ENCODE measurements around the gene TSPOAP1. TPM values are rescaled to one million over a fixed set of nuclear protein-coding genes. Genes with fewer than 3 reads are reported as not detected.

Gene TSPOAP1
- total and polyA plus RNA-seq, 2 of the 4 experiments (the other 2 are of a cell fraction), result 0.90 to 1.6 TPM

- no peak overlapping the region for H3K4ac ChIP-seq (ENCODE audit: low read depth, low read length)
- no peak overlapping the region for H3K23ac ChIP-seq (ENCODE audit: low read depth, low read length)
- no peak overlapping the region for H3K56ac ChIP-seq (ENCODE audit: extremely low read depth, insufficient read depth, low read length)
- peaks cover 5% of the 10 kb centered on the region for H3K4me1 ChIP-seq (ENCODE audit: control insufficient read depth, insufficient read depth, low read length)
- 100% methylated on average over 1 of the region's 9 CpGs; no CpG with 5 or more reads in 1 of the 2 experiments for WGBS, 2 experiments (ENCODE audit: extremely low coverage in 2 of 2, insufficient read length in 1 of 2)
- no peak overlapping the region for H2BK120ac ChIP-seq (ENCODE audit: low read depth, low read length)
- in situ Hi-C loops (cut with MboI; ENCODE audit: low sequenced_read_pairs), result no loop called here
- no peak overlapping the region for H2BK5ac ChIP-seq (ENCODE audit: low read depth, low read length, poor library complexity, severe bottlenecking)
- no peak for DNase-seq
- no peak overlapping the region for H2AFZ ChIP-seq (replicated peaks; ENCODE audit: low read length, poor library complexity)
- intact Hi-C loops (cut with micrococcal nuclease), result no loop called here
- H3K9me3 ChIP-seq (ENCODE audit: control insufficient read depth, insufficient read depth, low read length), result no peaks in the 10 kb centered on the region
- dilution Hi-C loops (cut with HindIII; ENCODE audit: low sequenced_read_pairs, unreplicated experiment), result no loop called here
- no peak overlapping the region for H2BK20ac ChIP-seq (ENCODE audit: low read depth, low read length)
- no peak overlapping the region for H3K27ac ChIP-seq (ENCODE audit: insufficient read depth, low read length)
- H3K9me1 ChIP-seq (ENCODE audit: insufficient read depth, low read length), result no peaks in the 10 kb centered on the region
- no peak overlapping the region for H3K18ac ChIP-seq (ENCODE audit: low read depth, low read length)
- H2AK9ac ChIP-seq (replicated peaks; ENCODE audit: low read depth, low read length, poor library complexity), result no peak overlapping the region
- H3K79me1 ChIP-seq (ENCODE audit: low read depth in 1 of 2, low read length in 2 of 2), result no peaks in the 10 kb centered on the region
- no TSS peak for BruUV-seq (replicated peaks)
- H3K9ac ChIP-seq (ENCODE audit: low read depth, low read length), result no peak overlapping the region
- no peak for ATAC-seq (ENCODE audit: low read depth)
- TF ChIP-seq MAZ (IDR thresholded peaks at IDR 0.05; ENCODE audit: borderline replicate concordance, low read depth, low read length) (no peak), NFE2L2 (IDR thresholded peaks at IDR 0.05; ENCODE audit: low read depth, low read length) (no peak), RCOR1 (IDR thresholded peaks at IDR 0.05; ENCODE audit: insufficient replicate concordance, low read length) (no peak), USF2 (IDR thresholded peaks at IDR 0.05; ENCODE audit: low read depth, low read length) (no peak), RAD21 (IDR thresholded peaks at IDR 0.05; ENCODE audit: low read length) (no peak), CHD1 (IDR thresholded peaks at IDR 0.05; ENCODE audit: low read depth, low read length) (no peak), MAFK (IDR thresholded peaks at IDR 0.05; ENCODE audit: low read depth, low read length) (no peak), FOS (IDR thresholded peaks at IDR 0.05; ENCODE audit: low read depth, low read length) (no peak), MXI1 (IDR thresholded peaks at IDR 0.05; ENCODE audit: borderline replicate concordance, low read depth, low read length) (no peak), BHLHE40 (IDR thresholded peaks at IDR 0.05; ENCODE audit: low read depth, low read length) (no peak), CEBPB (IDR thresholded peaks at IDR 0.05; ENCODE audit: low read depth, low read length) (no peak), CTCF (conservative IDR thresholded peaks at IDR 0.05; ENCODE audit: low read depth, low read length) (no peak), POLR2A (IDR thresholded peaks at IDR 0.05; ENCODE audit: low read depth, low read length) (no peak), RFX5 (IDR thresholded peaks at IDR 0.05; ENCODE audit: low read depth, low read length) (no peak), SMC3 (IDR thresholded peaks at IDR 0.05; ENCODE audit: low read depth, low read length) (no peak)
- TF ChIP-seq, protein P1, sequence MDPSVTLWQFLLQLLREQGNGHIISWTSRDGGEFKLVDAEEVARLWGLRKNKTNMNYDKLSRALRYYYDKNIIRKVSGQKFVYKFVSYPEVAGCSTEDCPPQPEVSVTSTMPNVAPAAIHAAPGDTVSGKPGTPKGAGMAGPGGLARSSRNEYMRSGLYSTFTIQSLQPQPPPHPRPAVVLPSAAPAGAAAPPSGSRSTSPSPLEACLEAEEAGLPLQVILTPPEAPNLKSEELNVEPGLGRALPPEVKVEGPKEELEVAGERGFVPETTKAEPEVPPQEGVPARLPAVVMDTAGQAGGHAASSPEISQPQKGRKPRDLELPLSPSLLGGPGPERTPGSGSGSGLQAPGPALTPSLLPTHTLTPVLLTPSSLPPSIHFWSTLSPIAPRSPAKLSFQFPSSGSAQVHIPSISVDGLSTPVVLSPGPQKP (IDR thresholded peaks at IDR 0.05; ENCODE audit: borderline replicate concordance, low read depth, low read length), result no peak
- CTCF ChIA-PET, result interaction anchor here (0.8 kb wide), 1 partner anchor 138 kb away, joined by 3 read pairs; no protein-coding TSS in a partner anchor
- H4K5ac ChIP-seq (ENCODE audit: low read depth, low read length), result no peak overlapping the region
- H4K8ac ChIP-seq (ENCODE audit: low read depth in 2 of 2, low read length in 2 of 2), result no peak overlapping the region
- H3K4me3 ChIP-seq (ENCODE audit: insufficient read depth, low read depth, low read length), result no peak overlapping the region
- peaks cover 5% of the 10 kb centered on the region; the same call in 1 of the 2 replicates for H3K27me3 ChIP-seq (ENCODE audit: control insufficient read depth, insufficient read depth, low read length)
- no peak overlapping the region for H4K91ac ChIP-seq (ENCODE audit: insufficient read depth, low read depth, low read length)
- H4K20me1 ChIP-seq (ENCODE audit: insufficient read depth, low read length), result no peaks in the 10 kb centered on the region
- H2BK15ac ChIP-seq (ENCODE audit: low read depth, low read length), result no peak overlapping the region
- H3K36me3 ChIP-seq (ENCODE audit: control insufficient read depth, insufficient read depth, low read length), result peaks cover 3% of the 10 kb centered on the region; the same call in 1 of the 2 replicates
- H3K4me2 ChIP-seq (ENCODE audit: low read depth, low read length), result no peak overlapping the region
- no peak overlapping the region for H2AK5ac ChIP-seq (ENCODE audit: low read depth, low read length)
- POLR2A ChIA-PET (ENCODE audit: unreplicated experiment), result no interaction called here
- no peak overlapping the region for H3K14ac ChIP-seq (replicated peaks; ENCODE audit: low read depth, low read length)
These were observed 7.8 kb downstream of the TSPOAP1 start for GRCh38 chr17:58320570-58321323.

All from IMR-90 (cell line).